GM21737 (cell line): ENCODE results near the gene IPO11.

Experiments used
- ATAC-seq: cut with Tn5 transposase; IDR thresholded peaks from one replicate; pipeline ENCODE4 v1.9.1; 2021; ENCODE audit warnings: mild to moderate bottlenecking, moderate library complexity; ENCODE audit not compliant: unreplicated experiment

IPO11 gene

GRCh38 chr5:62412549-62413329 is at the start of gene IPO11:
Gene IPO11 (plus strand): TSS chr5:62412763. CDS start chr5:62437280, 24,517 bp downstream.
- ATAC-seq: peak; percentile 95

DNA sequence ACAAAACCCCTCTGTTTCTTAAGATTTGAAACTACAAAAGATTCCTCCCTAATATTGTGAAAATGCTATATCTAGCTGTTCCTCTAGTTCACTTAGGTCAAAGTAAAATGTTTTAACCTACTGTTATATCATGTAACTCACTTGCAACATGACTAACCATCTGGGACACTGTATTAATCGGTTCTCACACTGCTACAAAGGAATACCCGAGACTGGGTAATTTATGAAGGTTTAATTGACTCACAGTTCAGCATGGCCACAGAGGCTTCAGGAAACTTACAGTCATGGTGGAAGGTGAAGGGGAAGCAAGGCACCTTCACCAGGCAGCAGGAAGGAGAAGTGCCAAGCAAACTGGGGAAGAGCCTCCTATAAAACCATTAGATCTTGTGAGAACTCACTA is 43.5 kb upstream of the IPO11 start:
- no peak for ATAC-seq

DNA sequence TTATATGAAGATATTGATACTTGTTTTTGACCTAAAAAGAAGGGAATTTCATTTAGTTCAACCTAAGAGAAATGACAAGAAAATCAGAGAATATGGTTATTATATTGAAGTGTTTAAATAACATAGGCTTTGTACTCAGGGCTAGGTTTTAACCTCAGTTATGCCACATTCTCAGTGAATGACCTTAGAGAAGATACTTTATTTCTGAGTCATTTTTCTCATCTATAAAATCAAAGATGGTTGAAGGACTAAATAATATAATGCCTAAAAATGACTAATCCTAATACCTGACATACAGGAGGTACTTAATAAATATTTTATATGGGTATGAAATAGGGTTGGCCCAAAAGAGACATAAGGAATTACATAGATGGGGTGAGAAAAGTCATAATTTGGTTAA is 41.2 kb upstream of the IPO11 start:
- no peak for ATAC-seq

DNA sequence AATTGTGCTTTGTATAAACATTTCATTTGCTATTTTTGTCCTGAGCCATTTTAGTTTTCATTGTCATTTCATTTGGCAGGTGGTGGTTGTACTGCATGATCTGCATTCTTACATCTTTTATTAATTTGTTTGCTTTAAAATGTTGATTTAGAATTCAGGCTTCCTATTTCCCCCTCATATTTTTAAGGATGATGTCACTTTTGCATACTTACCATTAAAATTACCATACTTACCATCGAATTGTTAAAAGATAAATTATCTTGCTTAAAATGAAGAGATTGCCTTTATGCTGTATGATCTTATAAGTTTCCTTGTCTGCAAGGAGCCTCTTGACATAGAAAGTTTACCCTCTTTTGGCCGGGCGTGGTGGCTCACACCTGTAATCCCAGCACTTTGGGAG is 40.0 kb upstream of the IPO11 start:
- ATAC-seq: no peak

DNA sequence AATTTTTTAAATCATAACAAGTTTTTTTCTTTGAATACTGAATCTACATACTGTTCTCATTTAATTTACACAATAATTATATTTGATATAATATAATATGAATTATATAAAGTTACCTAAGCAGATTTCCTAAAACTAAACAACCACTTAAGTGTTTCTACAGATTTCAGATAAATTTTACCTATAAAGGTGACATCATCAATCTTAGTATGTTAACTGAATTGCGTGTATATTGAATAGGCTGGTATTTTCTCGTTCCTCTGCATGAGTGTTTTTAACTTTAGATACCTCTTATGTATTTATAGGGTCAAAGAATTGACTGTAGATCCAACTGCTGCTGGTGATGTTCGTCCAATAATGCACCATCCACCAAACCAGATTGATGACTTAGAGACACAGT is 39.2 kb upstream of the IPO11 start:
- ATAC-seq: no peak

- no peak for ATAC-seq
Measured at GRCh38 chr5:62374090-62374489, 38.5 kb upstream of the IPO11 start.

DNA sequence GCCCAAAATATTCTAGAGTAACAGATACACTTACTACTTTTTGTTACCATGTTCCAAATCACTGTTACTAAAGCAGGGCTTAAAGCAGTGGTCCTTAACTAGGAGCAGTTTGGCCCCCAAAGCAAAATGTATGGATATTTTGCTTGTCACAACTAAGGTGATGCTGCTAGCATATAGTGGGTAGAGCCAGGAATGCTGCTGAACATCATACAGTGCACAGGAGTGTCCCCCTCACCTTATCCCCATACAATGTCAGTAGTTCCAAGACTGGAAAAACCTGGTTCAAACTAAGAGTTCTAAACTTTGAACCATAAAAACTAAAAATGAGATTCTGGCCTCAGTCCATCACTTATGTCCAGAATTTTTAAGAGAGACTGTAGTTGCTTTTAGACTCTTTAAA is 36.9 kb upstream of the IPO11 start:
- no peak for ATAC-seq

DNA sequence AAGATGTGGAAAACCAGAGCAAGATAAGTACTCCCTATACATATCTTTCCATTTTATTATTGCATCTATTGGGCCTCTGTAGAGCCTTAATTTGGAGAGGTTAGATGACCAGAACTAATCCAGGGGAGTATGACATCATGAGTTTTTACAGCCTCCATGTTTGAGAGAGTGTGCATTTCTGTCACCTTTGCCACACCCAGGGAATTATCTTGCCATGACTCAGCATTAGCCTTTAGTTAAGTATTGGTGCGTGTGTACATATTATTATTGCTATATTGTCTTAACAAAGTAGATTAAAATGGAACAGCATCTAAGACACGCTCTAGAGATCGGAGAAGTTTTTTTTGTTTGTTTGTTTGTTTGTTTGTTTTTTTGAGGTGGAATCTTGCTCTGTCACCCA is 36.5 kb upstream of the IPO11 start:
- no peak for ATAC-seq

GRCh38 chr5:62385131-62385530 is 27.4 kb upstream of the IPO11 start:
- no peak for ATAC-seq

DNA sequence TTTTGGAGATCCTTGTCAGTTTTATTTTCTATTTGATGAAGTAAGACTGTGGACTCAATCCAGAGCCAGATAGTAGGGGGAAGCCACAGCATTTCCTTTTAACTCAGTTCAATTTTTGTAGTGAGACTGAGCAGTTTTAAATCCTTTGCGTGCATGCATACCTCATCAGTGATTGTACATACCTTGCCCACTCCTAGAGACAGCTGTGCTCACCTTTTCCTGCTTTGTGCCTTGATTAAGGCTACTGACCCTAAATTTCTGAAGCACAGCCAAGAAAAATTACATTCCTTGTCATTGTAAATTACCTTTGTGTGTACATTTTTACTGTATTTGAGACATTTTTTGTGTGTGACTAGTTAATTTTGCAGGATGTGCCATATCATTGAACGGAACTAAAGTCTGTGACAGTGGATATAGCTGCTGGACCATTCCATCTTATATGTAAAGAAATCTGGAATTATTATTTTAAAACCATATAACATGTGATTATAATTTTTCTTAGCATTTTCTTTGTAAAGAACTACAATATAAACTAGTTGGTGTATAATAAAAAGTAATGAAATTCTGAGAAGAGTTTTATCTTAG is 26.7 kb upstream of the IPO11 start:
- ATAC-seq: no peak

DNA sequence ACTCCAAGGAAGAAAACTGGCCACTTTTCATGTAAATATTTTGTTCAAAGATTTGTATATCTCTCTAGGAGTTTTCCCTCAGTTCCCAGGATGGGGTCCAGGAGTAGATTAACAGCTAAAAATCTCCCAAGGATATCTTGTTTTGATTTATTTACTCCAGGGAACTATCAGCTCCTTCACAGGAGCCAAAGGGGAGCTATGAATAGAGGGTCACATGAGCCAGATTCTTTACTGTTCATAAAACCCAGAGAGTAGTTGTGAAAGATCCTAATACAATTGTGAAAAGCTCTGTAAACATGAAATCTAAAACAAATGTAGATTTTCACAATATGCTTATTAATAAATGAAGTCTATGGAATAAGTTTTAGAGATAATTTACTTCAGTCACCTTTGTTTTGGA is 25.7 kb upstream of the IPO11 start:
- ATAC-seq: no peak

DNA sequence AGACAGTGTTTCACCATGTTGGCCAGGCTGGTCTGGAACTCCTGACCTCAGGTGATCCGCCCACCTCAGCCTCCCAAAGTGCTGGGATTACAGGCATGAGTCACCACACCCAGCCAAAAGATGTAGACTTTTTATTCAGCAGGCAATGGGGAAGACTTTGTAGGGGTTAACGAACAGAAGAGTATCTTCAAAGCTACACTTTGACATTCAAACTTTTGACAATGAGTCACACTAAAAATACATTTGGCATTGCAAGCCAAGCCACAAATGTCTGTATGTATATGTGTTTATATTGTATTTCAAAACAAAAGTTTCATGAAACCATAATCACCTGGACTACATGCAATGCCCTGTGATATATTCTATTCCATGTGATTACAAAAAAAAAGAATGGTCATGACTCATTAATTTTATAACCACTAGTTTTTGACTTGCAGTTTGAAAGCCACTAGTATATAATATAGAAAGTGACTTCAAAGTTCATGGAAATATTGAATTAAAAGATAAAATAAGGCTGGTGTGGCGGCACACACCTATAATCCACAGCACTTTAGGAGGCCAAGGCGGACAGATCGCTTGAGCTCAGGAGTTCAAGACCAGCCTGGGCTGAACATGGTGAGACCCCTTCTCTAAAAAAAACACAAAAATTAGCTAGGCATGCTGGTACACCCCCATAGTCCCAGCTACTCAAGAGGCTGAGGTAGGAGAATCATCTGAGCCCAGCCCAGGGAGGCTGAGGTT is 17.2 kb upstream of the IPO11 start:
- no peak for ATAC-seq

- peak; percentile 99 for ATAC-seq
Measured at GRCh38 chr5:62403411-62404250, 8.9 kb upstream of the IPO11 start, which contains the start of gene DIMT1. Gene DIMT1 (minus strand): TSS chr5:62403905. CDS start chr5:62403772, 133 bp downstream.

- ATAC-seq: no peak
Measured at GRCh38 chr5:62413711-62414110, 1.1 kb downstream of the IPO11 start.

DNA sequence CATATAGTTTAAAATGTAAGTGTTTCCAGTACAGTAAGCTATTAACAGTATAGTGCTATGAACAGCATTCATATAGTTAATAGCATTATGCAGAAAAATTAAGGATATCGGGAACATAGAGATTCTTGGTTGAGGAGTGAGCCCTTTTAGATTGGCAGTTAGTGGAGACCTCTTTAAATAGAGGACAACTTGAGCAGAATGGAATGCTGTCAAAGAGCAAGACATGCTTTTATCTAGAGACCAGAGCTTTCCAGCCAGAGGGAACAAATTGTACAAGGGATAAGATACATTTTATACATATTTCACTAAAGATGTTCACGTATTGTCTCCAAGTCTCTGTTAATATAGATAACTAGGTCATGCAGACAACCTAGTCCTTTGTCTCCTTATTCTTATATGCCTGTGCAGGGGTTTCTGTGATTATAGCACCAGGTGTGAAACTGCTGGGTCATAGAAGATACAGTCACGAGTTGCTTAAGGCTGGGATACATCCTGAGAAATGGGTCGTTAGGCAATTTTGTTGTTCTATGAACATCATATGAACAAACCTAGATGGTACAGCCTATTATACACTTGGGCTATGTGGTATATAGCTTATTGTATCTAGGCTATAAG is 6.0 kb downstream of the IPO11 start:
- no peak for ATAC-seq

DNA sequence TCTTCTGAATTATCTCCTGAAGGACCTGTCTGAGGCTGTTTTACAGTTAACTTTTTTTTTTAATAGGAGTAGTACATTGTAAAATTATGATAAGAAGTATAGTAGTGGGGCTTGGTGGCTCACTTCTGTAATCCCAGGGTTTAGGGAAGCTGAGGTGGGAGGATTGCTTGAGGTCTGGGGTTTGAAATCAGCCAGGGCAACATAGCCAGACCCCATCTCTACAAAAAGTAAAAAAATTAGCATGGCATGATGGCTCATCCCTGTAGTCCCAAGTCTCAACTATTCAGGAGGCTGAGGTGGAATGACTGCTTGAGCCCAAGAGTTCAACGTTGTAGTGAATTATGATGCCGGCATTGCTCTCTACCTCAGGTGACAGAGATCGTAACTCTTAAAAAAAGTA is 7.0 kb downstream of the IPO11 start:
- no peak for ATAC-seq

DNA sequence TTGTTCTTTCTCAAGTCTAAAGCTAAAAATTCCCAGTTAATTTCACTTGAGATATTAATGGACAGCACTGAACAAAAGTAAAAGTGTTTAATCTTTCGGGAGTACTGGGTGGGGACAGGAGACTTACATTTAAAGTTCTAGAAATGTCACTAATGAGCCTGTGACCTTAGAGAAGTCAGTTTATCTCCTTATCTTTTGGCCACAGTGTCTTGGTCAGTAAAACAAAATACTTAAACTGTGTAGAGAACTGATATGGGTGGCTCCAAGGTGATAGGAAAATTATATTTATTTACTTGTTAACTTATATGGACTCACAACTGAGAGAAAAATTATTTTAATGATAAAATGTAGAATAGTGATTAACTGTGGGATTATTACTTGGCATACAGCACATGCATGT is 8.9 kb downstream of the IPO11 start:
- ATAC-seq: no peak

- ATAC-seq: no peak
Measured at GRCh38 chr5:62424763-62425162, 12.2 kb downstream of the IPO11 start.

DNA sequence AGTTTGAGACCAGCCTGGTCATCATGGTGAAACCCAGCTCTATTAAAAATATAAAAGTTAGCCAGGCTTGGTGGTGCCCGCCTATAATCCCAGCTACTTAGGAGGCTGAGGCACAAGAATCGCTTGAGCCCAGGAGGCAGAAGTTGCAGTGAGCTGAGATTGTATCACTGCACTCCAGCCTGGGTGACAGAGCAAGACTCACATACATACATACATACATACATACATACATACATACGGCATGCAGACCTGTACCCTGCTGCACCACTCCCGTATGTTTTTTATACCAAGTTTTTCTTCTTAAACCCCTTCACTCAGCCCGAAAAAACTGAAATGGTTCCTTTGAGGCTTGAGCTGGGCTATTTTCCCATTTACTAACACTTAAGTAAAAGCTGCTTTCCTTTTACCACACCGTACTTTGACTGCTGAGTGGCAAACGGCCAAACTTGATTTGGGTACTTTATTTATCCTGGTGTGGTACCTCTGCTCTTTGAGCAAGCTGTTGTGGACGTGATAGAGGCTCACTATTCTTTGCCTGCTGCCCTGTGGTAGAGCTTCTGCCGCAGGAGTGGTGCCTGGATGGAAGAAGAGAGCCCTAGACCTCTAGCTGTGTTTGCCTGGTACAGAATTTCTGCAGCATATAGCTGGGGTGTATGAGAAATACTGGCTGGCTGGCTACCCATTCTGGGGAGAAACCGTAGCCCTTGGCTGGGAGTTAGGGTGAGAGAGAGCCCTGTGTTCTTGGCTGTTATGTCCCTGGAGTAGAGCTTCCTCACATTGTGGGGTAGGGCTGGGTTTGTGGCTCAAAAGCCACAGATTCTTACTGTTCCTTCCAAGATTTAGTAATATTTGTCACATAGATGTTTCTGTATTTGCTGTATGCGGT is 19.4 kb downstream of the IPO11 start:
- no peak for ATAC-seq

DNA sequence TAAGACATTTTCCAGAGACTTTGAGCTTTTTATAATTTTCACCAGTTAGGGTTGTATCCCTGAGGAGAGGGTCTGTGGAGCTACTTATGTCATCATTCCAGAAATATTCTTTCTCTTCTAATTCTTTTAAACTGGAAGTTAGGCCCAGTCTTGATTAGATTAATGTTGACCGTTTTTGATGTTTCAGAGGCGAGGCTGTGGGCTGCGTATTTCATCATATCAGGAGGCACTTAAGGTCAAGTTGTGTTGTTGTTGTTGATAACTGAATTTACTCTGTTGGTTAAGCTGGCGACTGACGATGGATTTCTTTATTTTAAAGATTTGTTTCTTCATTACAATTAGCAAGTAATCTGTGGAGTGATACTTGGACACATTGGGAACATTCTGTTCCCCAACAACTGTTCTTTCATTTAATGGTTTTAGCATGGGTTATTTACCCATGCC is 20.1 kb downstream of the IPO11 start:
- no peak for ATAC-seq
